NCI-H226 (cell line): Measurements from ENCODE around the gene MLC1.
A peak's percentile ranks its signal among the peaks of the same experiment; 100 is the strongest.

Experiments used
- DNase-seq: peaks from one replicate; pipeline ENCODE4 v3.0.0-alpha.2; 2015

MLC1 gene

DNA sequence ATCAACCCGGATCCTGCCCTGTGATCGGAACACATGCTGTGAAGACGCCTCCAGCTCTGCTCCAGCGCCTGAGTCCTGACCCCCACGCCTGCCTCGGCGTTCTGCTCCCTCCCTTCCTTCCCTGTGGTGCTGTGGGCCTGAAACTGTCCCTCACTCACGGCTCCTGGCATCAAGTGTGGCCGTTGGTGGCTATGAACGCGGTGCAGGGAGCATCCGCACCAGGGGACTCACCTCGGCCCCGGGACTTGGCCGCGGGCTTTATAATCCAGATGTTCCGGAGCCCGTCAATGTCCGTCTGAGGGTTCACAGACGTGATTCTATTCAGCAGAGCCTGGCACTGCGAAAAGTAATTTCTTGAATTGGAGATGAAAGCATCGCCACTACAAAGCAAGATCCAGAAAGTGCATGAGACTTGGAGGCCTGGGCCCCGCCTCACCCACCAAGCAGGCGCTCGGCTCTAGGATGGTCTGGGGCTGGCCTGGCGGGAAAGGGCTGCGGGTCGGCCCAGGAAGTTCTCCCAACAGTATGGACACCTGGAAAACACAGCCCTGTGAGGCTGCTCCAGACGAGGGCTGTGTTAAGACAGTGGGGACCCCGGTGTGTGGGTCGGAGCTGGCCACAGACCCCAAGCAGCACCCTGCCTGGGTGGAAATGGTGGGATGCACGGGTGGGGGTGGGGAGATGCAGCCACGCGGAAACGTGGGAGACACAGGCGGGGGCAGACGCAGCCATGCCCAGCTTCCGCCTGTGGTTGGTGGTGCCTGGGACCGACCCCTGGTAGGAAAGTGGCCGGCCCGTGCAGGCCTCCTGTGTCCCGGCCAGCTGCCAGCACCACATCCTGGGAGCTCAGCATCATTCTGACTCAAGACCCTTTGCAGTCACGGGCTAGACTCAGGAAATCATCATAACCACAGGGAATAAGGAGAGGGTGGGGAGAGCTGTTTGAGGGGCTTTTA lies 50.8 kb downstream of the MLC1 start:
- no peak for DNase-seq

DNA sequence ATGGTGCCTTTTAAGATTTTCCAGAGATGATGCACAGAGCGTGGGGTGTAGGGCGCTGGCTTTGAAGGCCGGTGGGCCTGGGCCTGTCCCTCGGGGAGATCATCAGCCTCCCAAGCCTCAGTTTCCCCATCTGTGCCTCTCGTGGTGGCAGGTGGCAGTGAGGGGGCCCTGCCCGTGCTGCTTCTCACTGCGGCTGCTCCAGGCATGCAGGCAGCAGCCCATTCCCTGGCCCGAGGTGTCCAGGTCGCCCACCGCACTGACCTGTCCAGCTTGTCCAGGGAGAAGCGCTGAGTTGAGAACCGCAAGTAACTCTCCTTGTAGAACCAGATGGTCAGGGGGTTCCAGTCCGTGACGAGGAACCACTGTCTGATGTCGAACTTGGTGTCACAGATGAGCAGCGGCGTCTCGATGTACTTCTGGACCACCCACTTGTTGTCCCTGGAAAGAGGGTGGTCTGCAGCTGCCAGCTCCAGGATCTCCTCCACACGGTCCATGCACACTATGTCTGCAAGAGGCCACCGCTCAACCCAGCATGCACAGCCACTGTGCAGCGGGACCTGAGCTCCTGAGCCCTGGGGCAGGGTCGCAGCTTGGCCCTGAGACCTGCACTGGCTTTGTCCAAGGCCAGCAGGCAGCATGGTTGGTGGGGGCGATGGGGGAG lies 52.2 kb downstream of the MLC1 start:
- DNase-seq, result no peak

DNA sequence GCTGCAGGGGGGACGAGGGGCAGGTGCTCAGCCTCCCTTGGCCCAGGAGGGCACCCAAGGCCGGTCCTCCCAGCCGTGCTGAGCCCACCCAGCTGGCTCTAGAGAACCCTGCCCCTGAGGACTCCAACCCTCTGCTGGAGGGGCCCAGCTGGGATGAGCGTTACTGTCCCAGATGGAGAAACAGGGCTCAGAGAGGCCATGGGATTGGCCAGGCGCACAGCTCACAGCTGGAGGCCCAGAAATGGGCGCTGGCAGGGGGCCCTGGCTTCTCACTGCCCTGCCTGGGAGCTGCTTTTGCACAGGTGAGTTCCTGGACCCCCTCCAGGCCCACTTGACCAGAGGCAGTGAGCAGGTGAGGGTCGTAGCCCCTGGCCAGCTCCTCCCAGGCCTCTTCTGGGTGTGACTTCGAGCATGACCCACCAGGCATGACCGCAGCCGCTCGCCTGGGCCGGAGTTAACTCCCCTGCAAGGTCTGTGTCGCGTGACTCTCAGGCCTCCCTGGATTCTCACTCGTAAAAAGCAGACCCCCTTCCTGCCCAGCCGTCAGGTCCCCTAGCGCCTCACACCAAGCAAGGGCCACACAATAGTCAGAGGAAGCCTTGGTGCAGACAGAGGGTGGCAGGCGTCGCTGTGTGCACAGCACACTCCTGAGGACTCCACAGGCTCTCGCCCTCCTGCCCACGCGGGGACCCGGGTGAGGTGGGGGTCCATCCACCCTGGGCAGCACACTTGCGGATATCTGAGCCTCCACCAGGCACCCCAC lies 52.9 kb downstream of the MLC1 start:
- DNase-seq, result no peak

DNA sequence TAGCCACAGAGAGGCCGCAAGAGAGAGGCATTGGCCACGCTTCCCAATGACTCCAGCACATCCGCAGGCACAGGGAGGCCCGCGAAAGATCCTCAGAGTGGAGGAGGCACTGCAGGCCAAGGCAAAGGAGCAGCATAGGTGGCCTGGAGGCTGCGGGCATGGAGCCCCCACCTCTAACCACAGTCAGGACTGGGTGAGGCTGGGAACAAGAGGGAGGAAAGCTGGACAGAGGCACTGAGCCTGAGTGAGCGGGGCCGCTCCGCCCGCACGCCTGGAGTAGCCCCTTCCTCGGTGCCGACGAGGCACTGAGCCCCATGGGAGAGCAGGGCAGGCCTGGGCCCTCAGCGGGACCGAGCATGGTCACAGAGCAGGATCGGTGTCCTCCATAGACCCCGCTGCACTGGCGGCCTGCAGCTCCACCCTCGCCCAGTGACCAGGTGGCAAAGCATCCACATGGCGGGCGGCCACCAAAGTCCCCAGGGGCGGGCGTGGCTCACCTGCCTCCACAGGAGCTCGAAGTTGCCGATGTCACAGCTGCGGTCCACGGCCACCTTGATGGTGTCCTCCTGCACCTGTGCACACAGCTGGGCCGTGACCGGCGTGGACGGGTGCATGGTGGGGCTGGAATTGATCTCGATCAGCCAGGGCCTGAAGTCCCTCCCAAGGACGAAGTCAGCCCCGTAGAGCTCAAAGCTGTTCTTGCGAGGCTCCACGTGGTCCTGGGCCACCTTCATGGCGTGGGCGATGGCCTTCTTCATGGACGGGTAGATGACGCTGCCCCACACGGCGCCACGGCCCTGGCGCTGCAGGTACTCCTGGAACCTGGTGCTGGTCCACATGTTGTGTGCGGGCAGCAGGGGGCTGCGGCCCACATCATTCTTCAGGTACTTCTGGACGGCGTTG lies 53.8 kb downstream of the MLC1 start:
- DNase-seq, result no peak

DNA sequence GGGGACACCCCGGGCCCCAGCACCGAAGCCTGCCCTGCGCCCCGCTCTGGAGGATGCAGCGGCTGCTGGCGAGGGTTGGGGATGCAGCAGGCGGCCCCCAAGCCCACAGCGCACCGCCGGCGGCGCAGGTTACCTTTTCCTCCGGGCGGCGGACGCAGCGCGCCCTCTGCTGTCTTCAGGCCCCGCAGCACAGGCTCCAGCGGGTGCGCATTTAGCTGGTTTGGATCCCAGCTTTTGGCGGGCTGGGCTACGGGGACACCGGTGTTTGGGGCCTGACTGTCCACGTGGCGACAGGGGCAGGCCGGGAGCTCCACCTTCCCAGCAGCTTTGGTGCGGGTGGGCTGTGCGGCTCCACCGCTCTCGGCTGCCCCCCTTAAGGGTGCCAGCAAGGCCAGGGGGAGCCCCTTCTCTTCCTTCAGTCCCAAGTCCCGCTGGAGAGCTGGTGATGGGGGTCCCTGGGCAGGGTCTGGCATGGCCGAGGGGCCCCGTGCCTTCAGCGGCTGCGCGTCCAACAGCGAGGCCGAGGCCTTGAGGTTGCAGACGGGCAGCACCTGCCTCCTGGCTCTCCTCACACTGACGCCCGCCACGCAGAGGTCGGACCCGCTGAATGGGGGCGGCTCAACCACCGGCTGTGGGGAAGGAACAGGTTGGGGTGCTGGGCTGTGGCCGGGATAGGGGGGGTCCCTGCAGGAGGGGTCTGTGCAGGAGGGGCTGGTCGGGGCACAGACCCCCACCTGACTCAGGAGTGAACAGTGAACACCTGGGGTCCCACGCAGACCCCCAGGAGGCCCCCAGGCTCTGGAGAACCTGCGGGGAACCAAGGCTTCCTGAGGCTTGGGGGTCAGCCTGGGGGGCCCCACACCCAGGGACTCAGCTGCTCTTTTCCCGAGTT lies 54.7 kb downstream of the MLC1 start:
- peak; percentile 46 for DNase-seq

DNA sequence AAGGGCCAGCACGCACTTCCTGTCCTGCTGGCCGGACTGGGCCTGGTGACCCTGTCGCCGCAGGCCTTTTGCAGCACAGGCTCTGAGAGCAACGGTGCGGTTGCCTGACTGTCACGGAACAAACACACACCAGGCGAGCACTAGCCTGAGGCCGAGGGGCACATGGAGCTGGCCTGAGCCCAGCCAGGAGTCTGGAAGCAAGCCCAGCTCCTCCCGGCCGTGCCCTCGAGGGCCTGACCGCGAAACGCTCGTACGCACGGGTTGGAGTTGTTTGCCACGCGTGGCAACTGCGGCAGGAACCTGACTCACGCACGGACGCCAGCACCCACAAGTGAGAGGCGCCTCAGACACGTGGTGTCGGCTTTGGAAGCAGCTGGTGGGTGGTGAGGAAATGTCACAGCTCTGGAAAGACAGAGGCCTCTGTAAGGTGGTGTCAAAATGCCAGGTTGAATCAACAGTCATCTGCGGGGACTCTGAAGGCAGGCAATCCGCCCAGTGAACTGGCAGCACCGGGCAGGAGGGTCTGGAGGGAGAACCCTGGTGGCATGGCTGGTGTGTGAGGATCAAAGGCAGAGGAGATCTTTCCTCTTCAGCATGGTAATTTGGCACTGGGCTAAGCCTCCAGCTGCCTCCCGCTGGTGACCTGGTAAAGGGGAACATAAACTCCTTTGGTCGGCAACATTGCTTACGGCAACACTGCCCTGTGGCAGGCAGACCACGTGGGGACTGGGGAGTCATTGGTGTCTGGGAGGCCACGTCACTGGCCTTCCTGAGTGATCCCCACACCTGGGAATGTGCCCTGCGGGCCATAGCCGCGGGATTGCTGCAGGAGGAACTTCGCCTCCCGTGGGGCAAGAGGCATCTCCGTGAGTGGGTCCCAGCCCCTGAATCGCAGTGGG lies 57.3 kb downstream of the MLC1 start:
- DNase-seq, result no peak

DNA sequence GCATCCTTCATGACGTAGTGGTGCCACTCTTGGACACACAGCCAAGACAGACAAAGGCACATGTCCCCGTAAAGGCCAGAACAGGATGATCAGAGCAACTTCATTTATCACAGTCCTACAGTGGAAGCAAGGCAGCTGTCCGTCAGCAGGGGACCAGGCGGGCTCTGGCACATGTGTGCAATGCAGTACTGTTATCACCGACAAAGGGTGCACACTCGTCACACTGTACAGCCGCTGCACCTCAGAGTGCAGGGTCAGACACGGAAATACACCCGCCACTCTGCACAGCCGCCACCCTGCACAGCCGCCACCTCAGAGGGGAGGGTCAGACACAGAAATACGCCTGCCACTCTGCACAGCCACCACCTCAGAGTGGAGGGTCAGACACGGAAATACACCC lies 59.2 kb downstream of the MLC1 start:
- no peak for DNase-seq

DNA sequence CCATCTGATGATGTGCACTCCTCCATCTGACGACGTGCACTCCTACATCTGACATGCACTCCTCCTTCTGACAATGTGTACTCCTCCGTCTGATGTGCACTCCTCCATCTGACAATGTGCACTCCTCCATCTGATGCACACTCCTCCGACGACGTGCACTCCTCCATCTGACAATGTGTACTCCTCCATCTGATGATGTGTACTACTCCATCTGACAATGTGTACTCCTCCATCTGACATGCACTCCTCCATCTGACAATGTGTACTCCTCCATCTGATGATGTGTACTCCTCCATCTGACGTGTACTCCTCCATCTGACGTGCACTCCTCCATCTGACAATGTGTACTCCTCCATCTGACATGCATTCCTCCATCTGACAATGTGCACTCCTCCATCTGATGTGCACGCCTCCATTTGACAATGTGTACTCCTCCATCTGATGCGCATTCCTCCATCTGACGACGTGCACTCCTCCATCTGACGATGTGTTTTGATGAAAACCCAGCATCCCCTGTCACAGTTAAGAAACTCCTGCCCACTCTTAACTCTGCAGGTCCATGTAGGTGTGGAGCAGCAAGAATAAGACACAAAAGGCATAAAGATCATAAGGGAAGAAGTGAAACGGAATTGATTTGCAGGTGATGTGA lies 62.9 kb downstream of the MLC1 start:
- DNase-seq, result no peak

DNA sequence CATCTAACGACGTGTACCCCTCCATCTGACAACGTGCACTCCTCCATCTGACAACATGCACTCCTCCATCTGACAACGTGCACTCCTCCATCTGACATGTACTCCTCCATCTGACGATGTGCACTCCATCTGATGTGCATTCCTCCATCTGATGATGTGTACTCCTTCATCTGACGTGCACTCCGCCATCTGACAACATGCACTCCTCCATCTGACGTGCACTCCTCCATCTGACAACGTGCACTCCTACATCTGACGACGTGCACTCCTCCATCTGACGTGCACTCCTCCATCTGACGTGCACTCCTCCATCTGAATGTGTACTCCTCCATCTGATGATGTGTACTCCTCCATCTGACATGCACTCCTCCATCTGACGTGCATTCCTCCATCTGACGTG lies 64.6 kb downstream of the MLC1 start:
- DNase-seq, result no peak

DNA sequence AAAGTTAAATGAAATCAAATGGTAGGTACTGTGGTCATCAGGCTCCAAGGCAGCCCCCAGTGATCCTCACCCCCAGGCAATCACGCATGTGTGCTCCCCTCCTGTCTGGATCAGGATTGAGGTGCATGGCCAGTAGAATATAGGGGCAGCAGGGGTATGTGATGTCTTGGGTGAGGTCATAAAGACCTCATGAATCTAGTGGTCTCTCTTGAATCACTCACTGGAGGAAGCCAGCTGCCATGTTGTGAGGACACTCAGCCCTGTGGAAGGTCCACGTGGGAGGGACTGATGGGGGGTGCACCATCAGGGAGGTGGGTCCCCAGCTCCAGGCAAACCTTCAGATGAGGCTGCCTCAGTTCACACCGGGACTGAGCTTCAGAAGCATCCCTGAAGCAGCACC lies 65.9 kb downstream of the MLC1 start:
- no peak for DNase-seq

DNA sequence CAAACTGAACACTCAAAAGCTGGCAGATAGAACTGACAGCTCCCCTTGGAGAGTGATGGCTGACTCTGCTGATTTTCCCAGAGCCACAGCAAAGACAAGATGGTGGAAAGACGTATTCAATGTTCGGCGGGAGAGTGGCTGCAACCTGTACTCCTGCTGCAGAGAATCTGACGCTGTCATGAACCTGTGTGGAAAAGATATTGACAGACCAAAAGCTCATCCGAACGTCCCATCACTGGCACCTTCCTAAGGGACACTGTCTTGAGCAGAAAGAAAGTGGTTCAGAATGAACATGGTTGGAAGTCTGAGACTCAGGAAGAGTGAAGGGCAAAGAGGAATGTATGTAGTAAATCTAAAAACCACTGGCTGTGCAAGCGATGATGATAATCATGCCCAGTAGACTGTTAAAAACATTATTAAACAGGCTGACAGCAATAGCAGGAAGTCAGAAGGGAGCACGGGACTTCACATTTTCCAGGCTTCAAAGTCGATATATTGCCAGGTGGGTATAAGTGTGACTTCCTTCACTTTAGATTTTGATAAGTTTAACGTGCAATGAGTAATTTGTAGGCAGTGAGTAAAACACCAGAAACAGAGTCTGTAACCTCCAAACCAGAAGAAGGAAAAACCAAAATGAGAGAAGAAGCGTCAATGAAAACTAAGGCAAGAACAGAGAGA lies 66.5 kb downstream of the MLC1 start:
- DNase-seq, result no peak

DNA sequence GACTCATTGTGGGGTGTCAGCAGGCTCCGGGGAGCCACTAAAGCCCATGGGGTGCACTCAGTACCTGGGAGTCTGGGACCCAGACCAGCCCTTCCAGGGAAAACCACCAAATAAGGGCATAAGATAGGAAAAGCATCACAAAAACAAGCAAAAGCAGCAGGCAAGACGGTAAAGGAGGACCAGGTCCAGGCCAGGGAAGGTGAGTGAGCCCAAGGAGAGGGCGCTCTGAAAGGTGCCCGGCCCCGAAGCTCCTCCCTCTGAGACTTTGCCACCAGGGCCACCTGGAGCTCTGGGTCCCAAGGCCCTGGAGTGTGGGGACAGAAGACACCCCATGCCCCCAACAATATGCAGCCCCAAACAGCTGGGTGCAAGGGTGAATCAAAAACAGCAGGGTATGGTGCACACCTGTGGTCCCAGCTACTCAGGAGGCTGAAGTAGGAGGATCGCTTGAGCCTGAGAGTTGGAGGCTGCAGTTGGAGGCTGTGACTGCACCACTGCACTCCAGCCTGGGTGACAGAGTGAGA lies 67.5 kb downstream of the MLC1 start:
- DNase-seq, result no peak

DNA sequence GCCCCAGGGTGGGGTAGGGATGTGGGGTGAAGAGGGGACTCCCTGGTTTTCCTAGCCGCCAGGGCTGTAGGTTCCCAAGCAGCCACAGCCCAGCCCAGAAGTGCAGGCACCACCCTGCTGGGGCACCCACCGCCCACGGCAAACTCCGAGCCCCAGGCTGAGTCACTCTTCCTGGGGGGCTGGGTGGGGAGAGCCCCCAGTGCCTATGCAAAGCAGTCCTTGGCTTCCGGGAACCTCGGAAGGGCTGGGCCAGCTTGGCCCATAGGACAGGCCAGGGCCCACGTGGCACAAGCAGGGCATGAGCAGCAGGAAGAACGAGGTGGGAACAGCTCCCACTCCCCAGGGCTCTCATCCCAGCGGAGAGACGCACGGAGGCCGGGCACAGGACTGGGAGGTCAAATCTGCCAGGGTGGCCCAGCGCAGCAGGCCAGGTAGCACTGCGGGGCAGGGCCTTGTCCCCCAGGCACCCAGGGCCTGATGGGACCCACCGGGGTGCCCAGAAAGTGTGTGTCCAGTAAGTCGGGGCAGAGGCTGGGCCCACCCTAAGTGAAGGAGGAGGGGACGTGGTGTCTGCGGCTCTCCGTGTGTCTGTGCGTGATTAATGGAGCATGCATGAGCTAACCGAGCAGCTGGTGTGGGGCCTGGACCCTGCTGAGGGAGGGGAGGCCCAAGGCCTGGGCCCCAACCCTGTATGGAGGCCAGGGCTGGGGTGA lies 68.1 kb downstream of the MLC1 start:
- DNase-seq, result no peak

DNA sequence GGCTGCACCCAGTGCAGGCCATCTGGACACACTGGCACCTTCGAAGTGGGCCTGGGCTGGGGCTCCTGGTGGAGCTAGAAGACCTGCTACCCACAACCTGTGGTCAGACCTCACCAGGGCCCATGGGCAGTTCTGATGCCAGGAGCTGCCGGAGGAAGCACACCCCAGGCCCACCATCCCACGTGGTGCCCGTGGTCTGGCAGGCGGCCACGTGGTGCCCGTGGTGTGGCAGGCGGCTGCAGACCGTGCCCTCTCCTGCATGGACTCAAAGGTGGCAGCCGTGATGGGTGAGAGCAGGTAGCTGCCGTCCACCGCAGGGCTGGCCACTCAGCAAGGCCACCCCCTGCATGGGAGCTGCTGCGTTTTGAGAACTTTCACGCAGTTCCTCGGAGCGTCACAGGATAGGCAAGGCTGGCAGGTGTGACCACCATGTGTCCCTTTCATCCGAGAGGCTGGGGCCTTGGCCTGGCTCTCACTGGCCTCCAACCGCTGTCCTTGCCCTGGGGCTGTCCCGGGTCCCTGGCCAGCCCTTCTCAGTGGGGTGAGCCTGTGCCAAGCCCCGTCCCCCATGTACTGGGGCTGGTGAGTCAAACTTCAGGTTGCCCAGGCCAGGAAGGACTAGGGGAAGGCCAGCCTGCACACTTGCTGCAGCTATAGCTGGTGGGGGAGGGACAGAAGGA lies 68.8 kb downstream of the MLC1 start:
- DNase-seq, result no peak

DNA sequence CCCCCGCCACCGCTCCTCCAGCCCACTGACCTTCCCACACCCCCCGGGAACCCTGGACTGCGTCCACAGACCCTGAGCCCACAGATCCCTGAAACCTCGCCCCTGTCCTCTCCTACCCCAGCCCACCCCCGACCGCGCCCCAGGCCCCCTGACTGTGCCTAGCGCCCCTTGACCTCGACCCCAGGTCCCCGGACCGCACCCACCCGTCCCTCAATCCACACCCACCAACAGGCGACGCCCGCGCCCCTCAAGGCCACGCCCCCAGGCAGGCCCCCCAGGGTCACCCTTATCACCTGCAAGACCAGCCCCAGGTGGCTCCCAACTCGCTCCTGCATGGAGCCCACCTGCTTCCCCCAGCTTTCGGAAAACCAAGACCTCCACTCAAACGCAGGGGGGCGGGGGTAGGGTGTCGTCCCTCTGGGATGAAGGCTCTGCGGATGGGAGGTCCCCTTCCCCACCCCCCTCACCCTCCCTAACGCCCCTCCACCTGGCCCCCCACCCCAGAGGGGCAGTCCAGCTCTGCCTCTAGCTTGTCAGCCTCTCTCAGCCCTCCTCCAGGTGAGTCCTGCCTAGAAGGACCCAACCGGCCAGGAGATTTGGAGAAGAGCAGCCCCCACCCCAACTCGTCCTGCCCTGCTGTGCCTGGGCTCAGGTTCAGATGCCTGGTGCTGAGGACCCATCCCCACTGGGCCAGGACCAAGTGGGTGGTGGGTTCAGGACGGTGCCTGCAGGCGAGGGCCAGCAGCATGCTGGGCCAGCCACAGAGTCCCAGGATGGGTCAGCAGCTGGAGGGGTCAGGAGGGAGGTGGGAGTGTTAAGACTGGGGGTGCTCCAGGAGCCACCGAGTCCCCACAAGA lies 69.5 kb downstream of the MLC1 start:
- DNase-seq, result no peak

DNA sequence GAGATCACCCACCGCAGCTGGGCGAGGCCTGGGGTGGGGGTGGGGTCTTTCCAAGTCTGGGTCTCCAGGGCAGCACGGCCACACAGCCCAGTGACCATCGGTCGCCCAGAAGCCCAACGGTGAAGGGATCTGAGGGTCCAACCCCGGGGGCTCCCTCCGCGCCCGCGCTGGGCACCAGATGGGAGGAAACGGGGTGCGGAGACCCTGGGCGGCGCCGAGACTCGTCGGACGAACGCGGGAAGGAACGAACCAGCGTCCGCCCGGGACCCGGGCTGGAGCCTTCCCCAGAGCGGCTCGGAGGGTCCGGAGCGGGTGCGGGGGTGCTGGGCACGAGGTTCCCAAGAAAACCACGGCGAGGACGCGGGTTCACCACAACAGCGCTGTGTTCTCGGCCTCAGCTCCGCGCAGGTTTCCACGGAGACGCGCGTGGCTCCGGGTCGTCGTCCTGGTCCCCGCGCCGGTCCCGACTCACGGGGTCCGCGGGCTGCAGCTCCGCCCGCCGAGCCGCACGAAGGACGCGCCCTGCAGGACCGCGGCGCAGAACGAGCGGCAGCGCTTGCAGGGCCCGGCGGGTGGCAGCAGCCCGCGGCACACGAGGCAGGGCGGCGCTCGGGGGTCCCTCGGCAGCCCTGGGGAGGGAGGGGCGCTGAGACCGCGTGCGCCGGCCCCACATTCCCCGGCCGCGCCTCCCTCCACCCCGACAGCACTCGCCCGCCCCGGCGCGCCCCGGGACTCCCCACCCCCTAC lies 70.4 kb downstream of the MLC1 start:
- no peak for DNase-seq
